HEK293 (cell line): ENCODE measurements around the gene RRBP1.

Experiments
- CTCF ChIP-seq: fragments of 450-650 bp; formaldehyde crosslinking; IDR thresholded peaks from 2 replicates; pipeline ENCODE4 v1.5.1; 2016; ENCODE audit warnings: missing biosample characterization, missing genetic modification characterization
- FEZF1 ChIP-seq: fragments of 450-650 bp; formaldehyde crosslinking; IDR thresholded peaks from 2 replicates; pipeline ENCODE4 v1.5.1; 2016; ENCODE audit warnings: missing biosample characterization, missing genetic modification characterization
- PBX3 ChIP-seq: sonication (generic); formaldehyde crosslinking; IDR thresholded peaks from 2 replicates; pipeline ENCODE4 v1.8.1; 2022; ENCODE audit warnings: mild to moderate bottlenecking, moderate library complexity, missing genetic modification reagents
- ZEB2 ChIP-seq: fragments of 450-650 bp; formaldehyde crosslinking; IDR thresholded peaks from 2 replicates; pipeline ENCODE4 v1.5.1; 2016; ENCODE audit warnings: missing biosample characterization, missing genetic modification characterization
- ZNF10 ChIP-seq: fragments of 450-650 bp; formaldehyde crosslinking; IDR thresholded peaks from 2 replicates; pipeline ENCODE4 v1.5.1; 2017; ENCODE audit warnings: missing biosample characterization, missing genetic modification characterization
- ZNF2 ChIP-seq: fragments of 450-650 bp; formaldehyde crosslinking; IDR thresholded peaks from 2 replicates; pipeline ENCODE4 v1.5.1; 2016; ENCODE audit warnings: missing biosample characterization, missing genetic modification characterization
- ZNF211 ChIP-seq: fragments of 450-650 bp; formaldehyde crosslinking; IDR thresholded peaks from 2 replicates; pipeline ENCODE4 v1.5.1; 2016; ENCODE audit warnings: low read depth, missing biosample characterization, missing genetic modification characterization
- TF ChIP-seq, protein P1 (sequence below): fragments of 450-650 bp; formaldehyde crosslinking; IDR thresholded peaks from 2 replicates; pipeline ENCODE4 v1.5.1; 2016; ENCODE audit warnings: missing biosample characterization, missing genetic modification characterization

GRCh38 chr20:17725094-17725835 lies 43.2 kb upstream of the RRBP1 start:
- TF ChIP-seq, protein P1, sequence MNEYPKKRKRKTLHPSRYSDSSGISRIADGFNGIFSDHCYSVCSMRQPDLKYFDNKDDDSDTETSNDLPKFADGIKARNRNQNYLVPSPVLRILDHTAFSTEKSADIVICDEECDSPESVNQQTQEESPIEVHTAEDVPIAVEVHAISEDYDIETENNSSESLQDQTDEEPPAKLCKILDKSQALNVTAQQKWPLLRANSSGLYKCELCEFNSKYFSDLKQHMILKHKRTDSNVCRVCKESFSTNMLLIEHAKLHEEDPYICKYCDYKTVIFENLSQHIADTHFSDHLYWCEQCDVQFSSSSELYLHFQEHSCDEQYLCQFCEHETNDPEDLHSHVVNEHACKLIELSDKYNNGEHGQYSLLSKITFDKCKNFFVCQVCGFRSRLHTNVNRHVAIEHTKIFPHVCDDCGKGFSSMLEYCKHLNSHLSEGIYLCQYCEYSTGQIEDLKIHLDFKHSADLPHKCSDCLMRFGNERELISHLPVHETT = no peak
- TF ChIP-seq ZNF211 (tag by site-specific recombination) = no peak
- TF ChIP-seq CTCF = no peak
- no peak for TF ChIP-seq ZNF2 (tag by site-specific recombination)
- TF ChIP-seq ZNF10 (tag by site-specific recombination) = no peak
- no peak for TF ChIP-seq FEZF1 (tag by site-specific recombination)
- TF ChIP-seq PBX3 (CRISPR knock-in tag) = no peak
- TF ChIP-seq ZEB2 = no peak
